Measurements from ENCODE around the gene HS3ST3B1. TPM values are rescaled to one million over a fixed set of nuclear protein-coding genes. Genes with fewer than 3 reads are reported as not detected.

The HS3ST3B1 gene
- total RNA-seq, 1 donor: 4.6 TPM

GRCh38 chr17:14351493-14351892, 50.6 kb downstream of the HS3ST3B1 start:
- peak in 1 of 3 donors; percentile 16 for DNase-seq (ENCODE audit: low read depth in 2 of 3, low spot score in 2 of 3)

DNA sequence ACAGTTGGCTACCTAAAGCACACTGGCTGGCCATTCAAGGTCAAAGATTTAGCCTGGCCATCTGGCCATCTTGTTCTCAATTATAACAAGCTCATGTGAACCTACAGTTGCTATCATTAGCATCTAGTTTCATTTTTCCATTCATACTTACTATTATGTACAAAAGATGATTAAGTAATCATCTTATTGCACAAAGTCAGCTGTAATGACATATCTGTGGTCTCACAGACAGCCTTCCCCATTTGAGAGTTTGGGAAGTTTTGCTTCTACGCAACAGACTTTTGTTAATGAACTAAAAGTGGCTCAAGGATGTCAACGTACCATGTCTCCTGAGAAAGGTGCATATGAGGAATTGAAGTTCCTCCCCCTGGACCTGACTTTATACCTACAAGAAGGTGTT, 51.3 kb downstream of the HS3ST3B1 start:
- no peak for DNase-seq (ENCODE audit: low read depth in 2 of 3, low spot score in 2 of 3)

DNA sequence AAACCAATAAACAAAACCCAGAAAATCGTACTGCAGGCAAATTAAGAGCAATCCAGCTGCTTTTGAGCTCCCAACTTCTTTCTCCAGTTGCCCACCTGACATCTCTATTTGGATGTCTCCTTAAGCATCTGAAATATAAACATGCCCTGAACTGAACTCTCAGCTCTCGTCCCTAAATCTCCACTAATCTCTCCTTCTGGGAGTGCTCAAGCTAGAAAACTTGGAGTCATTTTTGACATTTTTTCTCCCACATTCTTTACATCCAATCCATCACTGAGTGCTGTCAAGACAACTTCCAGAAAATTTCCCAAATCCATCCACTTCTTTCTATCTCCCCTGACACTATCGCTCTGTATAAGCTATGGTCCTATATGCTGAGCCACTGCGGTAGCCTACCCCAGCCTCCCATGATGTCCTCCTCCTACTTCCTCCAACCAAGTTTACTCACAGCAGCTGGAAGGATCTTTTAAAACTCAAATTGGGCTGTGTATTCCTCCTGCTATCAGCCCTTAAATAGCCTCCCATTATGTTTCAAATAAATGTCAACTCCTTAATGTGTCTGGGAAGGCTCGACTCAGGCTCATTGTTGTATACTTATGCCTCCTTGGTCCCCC, 53.1 kb downstream of the HS3ST3B1 start:
- no peak for DNase-seq (ENCODE audit: low read depth in 2 of 3, low spot score in 2 of 3)

DNA sequence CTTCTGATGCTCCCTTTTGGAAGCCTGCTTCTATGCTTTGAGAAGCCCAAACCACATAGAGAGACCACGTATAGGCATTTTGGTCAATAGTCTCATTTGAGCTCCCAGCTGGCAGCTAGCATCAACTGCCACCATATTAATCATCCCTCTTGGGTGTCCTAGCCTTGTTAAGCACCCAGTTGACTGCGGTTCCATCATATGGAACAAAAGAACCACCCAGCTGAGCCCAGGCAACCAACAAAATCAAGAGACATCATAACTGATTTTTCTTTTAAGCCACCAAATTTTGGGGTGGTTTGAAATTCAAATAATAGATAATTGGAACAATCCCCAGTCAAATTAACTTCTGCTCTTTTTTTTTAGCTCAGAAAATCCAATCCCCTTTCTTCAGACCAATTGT, 53.9 kb downstream of the HS3ST3B1 start:
- DNase-seq (ENCODE audit: low read depth in 2 of 3, low spot score in 2 of 3): no peak

DNA sequence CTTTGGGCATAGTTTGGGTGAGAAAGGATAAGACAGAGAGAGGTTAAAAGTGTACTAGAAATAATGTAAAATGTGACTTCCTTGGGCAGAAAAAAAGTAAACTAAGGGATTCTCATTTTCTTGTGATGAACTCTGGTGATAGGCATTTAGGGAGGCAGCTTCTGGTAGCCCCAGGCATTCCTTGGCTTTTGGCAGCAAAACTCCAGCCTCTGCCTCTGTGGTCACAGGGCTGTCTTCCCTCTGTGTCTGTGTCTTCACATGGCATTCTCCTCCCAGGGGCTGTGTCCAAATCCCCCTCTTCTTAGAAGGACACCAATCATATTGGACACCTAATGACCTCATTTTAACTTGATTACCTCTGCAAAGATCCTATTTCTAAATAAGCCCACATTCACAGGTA, 54.7 kb downstream of the HS3ST3B1 start:
- DNase-seq (ENCODE audit: low read depth in 2 of 3, low spot score in 2 of 3): no peak

DNA sequence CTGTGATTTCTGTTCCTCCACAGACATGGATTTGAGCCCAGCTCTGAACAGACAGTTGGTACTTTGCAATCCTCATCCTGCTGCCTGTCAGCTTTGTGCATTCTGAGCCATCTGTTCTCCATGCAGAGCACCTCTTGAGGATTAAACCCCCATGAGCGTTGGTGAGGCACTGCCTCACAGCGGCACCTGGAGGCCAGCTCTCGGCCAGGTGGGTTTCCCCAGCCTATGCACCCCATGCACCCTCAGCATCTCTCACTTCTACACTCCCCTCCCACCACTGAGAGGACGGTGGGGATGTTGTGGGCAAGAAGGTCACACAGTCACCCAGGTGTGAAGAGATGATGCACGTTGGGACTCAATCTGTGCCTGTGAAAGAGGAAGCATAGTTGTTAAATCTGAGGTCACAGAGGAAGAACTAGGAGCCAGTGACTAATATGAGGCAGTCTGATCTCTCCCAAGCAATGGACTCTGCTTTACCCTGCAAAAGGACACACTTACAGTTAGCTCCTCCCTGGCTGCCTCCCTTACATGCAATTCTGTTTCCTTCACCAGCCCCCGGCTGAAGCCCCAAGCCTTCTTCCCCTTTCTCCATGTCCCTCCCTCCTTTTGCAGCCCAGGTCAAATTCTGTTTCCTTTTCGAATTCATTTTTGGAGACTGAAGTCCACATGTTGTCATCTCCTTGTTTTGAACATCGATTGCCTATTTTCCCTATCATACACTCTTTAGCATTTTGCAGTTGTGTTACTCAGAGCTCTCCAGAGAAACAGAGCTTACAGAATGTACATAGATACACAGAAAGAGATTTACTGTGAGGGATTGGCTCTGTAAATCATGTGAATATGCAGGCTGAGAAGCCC, 58.5 kb downstream of the HS3ST3B1 start:
- DNase-seq (ENCODE audit: low read depth in 2 of 3, low spot score in 2 of 3): peak in 2 of 3 donors; percentile 30 to 65

- no peak for DNase-seq (ENCODE audit: low read depth in 2 of 3, low spot score in 2 of 3)
Observed at GRCh38 chr17:14360856-14361255, 60.0 kb downstream of the HS3ST3B1 start.

GRCh38 chr17:14361470-14361869, 60.6 kb downstream of the HS3ST3B1 start:
- no peak for DNase-seq (ENCODE audit: low read depth in 2 of 3, low spot score in 2 of 3)

DNA sequence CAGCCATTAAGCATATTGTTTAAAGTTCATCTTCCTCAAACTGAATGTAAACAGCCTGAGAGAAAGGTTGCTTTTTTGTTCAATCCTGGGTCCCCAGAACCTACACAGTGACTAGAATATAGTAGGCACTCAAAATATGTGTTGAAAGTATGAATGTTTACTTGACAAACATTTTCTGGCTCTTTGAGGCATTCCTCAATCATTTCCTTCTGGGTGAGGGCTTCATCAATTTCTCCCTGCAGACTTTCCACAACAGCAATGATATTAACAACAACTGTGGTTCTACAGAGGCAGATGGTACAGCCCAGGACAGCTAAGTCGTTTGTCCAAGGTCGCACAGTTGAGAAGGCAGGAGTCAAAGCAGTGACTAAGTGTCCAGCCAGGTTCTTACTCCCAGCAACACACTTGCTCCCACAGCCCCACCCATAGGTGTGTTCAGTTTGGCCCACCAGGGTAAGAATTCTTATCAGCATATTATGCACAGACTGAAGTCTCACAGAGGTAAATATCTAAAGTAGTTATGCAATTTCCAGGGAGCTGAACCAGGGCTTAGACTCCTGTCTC, 61.1 kb downstream of the HS3ST3B1 start:
- no peak for DNase-seq (ENCODE audit: low read depth in 2 of 3, low spot score in 2 of 3)

- DNase-seq (ENCODE audit: low read depth in 2 of 3, low spot score in 2 of 3): no peak
Observed at GRCh38 chr17:14366199-14366598, 65.3 kb downstream of the HS3ST3B1 start.

- no peak for DNase-seq (ENCODE audit: low read depth in 2 of 3, low spot score in 2 of 3)
Observed at GRCh38 chr17:14372461-14372860, 71.6 kb downstream of the HS3ST3B1 start.

- DNase-seq (ENCODE audit: low read depth in 2 of 3, low spot score in 2 of 3): no peak
Observed at GRCh38 chr17:14372905-14373613, 72.2 kb downstream of the HS3ST3B1 start.

- DNase-seq (ENCODE audit: low read depth in 2 of 3, low spot score in 2 of 3): no peak
Observed at GRCh38 chr17:14373614-14374259, 72.9 kb downstream of the HS3ST3B1 start.

GRCh38 chr17:14374268-14374667, 73.4 kb downstream of the HS3ST3B1 start:
- no peak for DNase-seq (ENCODE audit: low read depth in 2 of 3, low spot score in 2 of 3)

GRCh38 chr17:14376666-14377065, 75.8 kb downstream of the HS3ST3B1 start:
- DNase-seq (ENCODE audit: low read depth in 2 of 3, low spot score in 2 of 3): no peak

DNA sequence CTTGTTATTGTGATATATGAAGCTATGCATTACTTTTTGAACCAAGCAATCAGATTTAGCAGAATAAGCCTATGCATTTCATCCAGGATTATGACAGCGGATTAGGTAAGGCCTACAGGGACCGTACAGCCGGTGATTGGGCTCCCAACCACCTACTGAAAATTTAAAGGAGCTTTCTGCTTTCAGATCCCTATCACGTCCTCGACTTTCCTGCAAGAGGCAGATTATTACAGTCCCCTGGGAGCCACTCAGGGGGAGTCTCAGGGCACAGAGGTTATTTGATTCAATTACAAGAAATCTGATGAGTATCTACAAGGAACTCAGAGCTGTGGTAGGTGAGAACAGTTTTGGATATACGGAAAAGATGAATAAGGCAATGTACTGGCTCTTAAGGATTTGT, 80.7 kb downstream of the HS3ST3B1 start:
- no peak for DNase-seq (ENCODE audit: low read depth in 2 of 3, low spot score in 2 of 3)

DNA sequence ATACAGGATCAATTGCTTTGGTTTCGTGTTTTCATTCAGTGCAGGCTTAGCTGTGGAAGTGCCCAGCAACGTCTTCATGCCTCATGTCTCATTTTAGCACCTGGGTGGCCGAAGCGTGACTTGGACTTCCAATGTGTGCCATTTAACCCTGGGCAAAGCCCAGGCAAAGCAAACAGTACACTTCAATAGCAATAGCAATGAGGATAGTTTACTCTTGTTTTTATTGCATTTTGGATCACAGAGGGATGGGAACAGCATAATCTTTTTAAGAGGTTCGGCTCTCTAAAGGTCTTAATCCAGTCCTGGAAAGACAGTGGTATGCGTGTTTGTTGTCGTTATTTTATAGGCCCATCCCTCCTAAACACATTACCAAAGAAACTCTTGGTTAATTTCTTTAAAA, 86.2 kb downstream of the HS3ST3B1 start:
- no peak for DNase-seq (ENCODE audit: low read depth in 2 of 3, low spot score in 2 of 3)

DNA sequence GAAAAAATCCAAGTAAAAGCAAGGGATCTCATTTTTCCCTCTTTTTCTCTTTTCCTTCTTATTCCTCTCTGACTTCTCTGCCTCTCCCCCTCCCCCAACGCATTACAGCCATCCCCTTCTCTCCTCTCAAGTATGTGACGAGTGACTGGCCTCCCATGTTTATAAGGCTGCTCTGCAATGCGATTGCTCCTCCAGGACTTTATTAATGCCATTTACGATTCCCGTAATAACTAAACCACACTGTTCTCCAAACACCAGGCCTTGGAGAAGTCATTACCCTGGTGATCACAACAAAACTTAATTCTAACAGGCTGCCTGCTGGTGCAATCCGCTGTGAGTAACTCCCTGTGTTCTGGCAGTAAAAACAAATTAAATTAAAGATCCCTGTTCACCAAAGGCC, 88.8 kb downstream of the HS3ST3B1 start:
- no peak for DNase-seq (ENCODE audit: low read depth in 2 of 3, low spot score in 2 of 3)

DNA sequence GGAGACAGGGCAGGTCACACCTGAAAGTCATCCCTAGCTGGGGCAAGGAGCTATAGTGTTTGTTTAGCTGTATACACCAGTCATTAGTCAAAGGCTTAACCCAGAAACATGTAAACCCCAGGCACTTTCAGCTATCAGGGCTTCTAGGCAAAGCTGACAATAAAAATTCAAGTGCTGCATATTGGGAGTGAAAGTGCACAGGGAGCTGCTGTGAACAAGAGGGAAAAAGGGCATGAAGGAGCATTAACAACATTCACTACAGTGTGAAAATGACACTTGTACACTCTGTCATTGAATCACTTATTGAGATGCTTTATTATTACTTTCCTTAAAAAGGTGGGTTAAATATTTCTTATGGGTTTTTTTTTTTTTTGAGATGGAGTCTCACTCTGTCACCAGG, 92.8 kb downstream of the HS3ST3B1 start:
- no peak for DNase-seq (ENCODE audit: low read depth in 2 of 3, low spot score in 2 of 3)

DNA sequence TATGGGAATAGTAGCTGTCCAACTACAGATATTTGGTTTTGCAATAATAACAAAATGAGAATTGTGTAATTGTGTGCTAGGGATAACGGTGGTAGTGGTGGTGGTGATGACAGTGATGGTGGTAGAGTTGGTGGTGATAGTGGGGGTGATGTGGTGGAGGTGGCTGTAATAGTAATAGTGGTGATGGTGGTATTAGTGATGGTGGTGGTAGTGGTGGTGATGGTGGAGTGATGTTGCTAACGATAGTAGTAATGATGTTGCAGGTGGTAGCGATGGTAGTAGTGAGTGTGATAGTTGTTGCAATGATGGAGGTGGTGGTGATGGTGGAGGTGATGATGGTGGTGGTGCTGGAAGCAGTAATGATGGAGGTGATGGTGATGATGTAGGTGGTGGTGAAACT, 94.4 kb downstream of the HS3ST3B1 start:
- DNase-seq (ENCODE audit: low read depth in 2 of 3, low spot score in 2 of 3): no peak

- peak in 1 of 3 donors; percentile 28 for DNase-seq (ENCODE audit: low read depth in 2 of 3, low spot score in 2 of 3)
Observed at GRCh38 chr17:14396547-14396946, 95.7 kb downstream of the HS3ST3B1 start.
